Measurements from ENCODE around the gene PTCD1. TPM values are rescaled to one million over a fixed set of nuclear protein-coding genes. Genes with fewer than 3 reads are reported as not detected.

Gene PTCD1
- total and polyA plus RNA-seq, 9 of the 15 experiments (the other 6 are each of a cell fraction or from before 2014, with no cell fraction given): 0.46 to 17.1 (median 6.2) TPM

DNA sequence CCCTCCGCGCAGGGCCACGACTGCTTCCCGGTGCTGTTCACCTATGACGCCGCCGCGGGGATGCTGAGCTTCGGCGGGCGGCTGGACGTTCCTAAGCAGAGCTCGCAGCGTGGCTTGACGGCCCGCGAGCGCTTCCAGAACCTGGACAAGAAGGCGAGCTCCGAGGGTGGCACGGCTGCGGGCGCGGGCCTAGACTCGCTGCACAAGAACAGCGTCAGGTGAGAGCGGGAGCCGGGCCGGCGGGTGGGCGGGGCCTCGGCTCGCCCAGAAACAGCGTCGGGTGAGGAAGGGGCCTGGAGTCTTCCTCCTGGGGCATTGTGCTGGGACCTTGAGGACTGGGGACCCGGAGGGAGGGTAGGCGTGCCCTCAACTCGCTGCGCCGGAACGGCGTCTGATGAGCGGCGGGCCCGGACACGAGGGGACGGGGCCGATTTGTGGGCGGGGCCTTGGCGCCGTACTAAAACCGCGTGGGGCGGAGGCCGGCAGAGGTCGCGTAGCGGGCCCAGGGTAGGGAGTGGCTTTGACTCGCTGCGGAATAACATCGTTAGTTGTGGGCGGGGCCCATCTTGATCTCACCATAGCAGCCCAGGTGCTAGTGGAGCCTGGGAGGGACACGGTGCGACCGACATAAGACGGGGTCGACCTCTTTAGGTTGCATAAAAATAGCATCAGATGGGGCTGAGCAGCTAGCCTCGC lies 45.8 kb downstream of the PTCD1 start (continued):
- TF ChIP-seq RBFOX2 (IDR thresholded peaks at IDR 0.05; ENCODE audit: low read depth, low read length): peak; percentile 75
- no peak for TF ChIP-seq KLF13 (tag; IDR thresholded peaks at IDR 0.05; ENCODE audit: borderline replicate concordance, low read depth)
- TF ChIP-seq ZNF436 (CRISPR knock-in tag; IDR thresholded peaks at IDR 0.05): no peak
- no peak for TF ChIP-seq YY1 (IDR thresholded peaks at IDR 0.05; ENCODE audit: borderline replicate concordance in 1 of 3, control insufficient read depth in 1 of 3, extremely low read depth in 1 of 3, insufficient read depth in 3 of 3, insufficient read length in 1 of 3, insufficient replicate concordance in 2 of 3, low read depth in 1 of 3, low read length in 2 of 3)
- peak; percentile 60 for TF ChIP-seq U2AF1 (optimal IDR thresholded peaks at IDR 0.05; ENCODE audit: low read depth, low read length)
- no peak for TF ChIP-seq TAF1 (IDR thresholded peaks at IDR 0.05; ENCODE audit: control insufficient read depth, extremely low read depth, insufficient read depth, low read length, severe bottlenecking)
- TF ChIP-seq, protein P1, sequence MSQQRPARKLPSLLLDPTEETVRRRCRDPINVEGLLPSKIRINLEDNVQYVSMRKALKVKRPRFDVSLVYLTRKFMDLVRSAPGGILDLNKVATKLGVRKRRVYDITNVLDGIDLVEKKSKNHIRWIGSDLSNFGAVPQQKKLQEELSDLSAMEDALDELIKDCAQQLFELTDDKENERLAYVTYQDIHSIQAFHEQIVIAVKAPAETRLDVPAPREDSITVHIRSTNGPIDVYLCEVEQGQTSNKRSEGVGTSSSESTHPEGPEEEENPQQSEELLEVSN (IDR thresholded peaks at IDR 0.05; ENCODE audit: borderline replicate concordance in 1 of 2, extremely low read depth in 1 of 2, insufficient read depth in 1 of 2, insufficient read length in 1 of 2, low read depth in 1 of 2, low read length in 1 of 2, poor library complexity in 1 of 2, severe bottlenecking in 1 of 2): peak in 1 of 2 experiments; percentile 38
- TF ChIP-seq CBFA2T2 (conservative IDR thresholded peaks at IDR 0.05): no peak
- TF ChIP-seq, protein P2, sequence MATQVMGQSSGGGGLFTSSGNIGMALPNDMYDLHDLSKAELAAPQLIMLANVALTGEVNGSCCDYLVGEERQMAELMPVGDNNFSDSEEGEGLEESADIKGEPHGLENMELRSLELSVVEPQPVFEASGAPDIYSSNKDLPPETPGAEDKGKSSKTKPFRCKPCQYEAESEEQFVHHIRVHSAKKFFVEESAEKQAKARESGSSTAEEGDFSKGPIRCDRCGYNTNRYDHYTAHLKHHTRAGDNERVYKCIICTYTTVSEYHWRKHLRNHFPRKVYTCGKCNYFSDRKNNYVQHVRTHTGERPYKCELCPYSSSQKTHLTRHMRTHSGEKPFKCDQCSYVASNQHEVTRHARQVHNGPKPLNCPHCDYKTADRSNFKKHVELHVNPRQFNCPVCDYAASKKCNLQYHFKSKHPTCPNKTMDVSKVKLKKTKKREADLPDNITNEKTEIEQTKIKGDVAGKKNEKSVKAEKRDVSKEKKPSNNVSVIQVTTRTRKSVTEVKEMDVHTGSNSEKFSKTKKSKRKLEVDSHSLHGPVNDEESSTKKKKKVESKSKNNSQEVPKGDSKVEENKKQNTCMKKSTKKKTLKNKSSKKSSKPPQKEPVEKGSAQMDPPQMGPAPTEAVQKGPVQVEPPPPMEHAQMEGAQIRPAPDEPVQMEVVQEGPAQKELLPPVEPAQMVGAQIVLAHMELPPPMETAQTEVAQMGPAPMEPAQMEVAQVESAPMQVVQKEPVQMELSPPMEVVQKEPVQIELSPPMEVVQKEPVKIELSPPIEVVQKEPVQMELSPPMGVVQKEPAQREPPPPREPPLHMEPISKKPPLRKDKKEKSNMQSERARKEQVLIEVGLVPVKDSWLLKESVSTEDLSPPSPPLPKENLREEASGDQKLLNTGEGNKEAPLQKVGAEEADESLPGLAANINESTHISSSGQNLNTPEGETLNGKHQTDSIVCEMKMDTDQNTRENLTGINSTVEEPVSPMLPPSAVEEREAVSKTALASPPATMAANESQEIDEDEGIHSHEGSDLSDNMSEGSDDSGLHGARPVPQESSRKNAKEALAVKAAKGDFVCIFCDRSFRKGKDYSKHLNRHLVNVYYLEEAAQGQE (IDR thresholded peaks at IDR 0.05; ENCODE audit: borderline replicate concordance): no peak
- TF ChIP-seq, protein P2 (CRISPR knock-in tag; IDR thresholded peaks at IDR 0.05; ENCODE audit: low read depth): peak; percentile 52; the same call in 1 of the 2 replicates
- TF ChIP-seq HNRNPL (IDR thresholded peaks at IDR 0.05; ENCODE audit: low read depth, low read length): peak; percentile 56; the same call in 1 of the 2 replicates
